HL-60/S4 treated with phorbol 12-myristate 13-acetate at 8.2 ng/mL for 4 days and 3 days (cell line): ENCODE data around the gene TNFRSF13B.

ENCODE experiments used
- in situ Hi-C: fragments of 300-500 bp; cut with MboI; formaldehyde crosslinking; loops from 2 replicates; pipeline ENCODE4 v1.15.0; 2022; ENCODE audit warnings: low sequenced_read_pairs

TNFRSF13B gene

DNA sequence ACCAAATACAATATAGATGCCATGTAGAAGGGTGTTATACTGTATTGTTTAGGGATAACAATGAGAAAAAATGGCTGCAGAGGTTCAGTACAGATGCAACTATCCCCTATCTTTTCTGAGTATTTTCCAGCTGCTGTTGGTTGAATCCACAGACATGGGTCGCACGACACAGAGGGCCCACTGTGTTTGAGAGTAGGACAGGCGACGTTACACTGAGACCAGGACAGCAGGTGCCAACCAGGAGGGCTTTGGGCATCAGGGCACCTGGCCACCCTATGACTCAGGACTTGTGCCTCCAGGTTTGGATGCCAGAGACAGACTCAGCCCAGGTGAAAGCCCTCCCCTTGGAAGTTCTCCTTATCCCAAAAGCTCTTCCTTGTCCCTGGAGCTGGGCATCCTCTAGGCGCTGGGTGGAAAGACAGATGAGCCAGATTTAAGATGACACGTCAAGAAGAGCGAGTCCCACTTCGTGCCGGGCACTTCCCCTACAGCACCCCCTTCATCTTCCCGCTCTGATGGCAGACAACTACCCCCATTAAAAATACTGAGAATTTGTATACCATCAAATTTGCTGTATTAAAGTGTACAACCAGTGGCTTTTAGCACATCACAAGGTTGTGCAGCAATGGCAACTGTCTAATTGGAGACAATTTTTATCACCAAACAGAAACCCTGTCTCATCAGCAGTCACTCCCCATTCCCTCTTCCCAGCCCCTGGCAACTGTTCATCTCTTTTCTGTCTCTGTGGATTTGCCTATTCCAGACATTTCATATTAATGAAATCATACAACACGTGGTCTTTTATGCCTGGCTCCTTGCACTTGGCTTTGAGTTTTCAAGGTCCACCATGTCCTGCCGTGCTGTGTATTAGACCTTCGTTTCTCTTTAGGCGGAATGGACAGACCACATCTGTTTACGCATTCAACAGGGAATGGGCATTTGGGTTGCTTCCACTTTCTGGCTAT, 30.6 kb downstream of the TNFRSF13B start:
- in situ Hi-C loops, result no loop called here

DNA sequence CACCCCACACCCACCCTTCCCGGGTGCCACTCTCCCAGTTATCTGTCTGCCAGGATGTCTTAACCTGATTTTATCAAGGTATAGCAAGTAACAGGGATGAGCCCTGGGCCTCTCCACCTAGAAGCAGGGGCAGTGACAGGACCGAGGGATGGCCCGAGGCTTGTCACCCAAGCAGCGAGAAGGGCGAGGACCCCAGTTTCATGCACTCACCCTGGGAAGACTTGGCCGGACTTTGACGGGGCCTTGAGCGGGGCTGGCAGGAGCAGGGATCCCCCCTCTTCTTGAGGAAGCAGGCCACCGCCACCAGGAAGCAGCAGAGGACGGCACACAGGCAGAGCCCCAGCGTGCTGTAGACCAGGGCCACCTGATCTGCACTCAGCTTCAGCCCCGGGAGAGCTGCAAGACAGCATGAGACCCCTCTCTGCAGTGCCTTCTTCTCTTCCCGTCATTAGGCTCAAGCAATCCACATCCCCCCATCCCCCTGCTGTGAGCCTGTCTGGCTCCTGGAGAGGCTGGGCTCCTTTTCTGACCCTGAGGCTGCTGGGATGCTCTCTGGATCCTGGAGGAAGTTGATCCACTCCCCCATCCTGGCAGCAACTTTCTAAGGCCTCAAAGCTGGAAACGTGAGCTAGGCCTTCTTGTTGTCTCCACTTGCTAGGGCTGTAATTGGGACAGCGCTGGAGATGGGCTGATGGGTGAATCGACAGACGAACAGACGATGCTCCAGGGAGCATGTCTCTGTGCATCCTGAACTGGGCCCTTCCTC, 31.6 kb downstream of the TNFRSF13B start:
- in situ Hi-C loops, result no loop called here

DNA sequence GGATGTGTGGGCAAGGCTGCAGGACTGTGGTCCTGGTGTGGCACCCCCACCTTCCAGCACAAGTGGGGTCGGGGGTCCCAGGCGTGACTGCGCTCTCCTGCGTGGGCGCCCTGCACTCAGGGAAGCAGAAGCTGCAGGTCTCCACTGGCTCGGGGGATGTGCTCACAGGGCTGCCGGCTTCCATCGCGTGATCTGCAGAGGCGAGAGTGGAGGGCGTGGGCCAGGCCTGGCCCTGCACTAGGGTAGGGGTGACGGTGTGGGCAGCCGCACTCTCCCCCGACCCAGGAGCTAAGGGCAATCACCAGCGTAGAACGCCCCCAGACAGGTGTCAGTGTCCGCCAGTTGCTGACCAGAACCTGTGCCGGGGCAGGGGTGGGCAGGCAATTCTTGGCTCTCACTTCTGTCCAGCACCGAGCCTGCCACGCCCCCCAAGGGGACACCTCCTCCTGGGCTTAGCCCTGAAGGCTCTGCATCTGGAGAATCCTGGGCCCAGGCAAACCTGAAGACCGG, 32.3 kb downstream of the TNFRSF13B start:
- in situ Hi-C loops, result no loop called here

DNA sequence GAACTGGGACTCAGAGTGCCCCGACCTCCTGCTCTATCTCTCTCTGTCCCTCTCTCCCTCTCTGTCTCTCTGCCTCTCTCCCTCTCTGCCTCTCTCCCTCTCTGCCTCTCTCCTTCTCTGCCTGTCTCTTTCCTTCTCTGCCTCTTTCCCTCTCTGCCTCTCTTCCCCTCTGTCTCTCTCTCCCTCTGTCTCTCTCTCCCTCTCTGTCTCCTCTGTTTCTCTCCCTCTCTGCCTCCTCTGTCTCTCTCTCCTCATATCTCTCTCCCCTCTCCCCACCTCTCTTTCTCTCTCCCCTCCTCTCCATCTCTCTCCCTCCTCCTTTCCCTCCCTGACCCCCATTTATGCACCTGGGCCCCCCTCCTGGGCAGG, 32.7 kb downstream of the TNFRSF13B start:
- in situ Hi-C loops, result no loop called here

DNA sequence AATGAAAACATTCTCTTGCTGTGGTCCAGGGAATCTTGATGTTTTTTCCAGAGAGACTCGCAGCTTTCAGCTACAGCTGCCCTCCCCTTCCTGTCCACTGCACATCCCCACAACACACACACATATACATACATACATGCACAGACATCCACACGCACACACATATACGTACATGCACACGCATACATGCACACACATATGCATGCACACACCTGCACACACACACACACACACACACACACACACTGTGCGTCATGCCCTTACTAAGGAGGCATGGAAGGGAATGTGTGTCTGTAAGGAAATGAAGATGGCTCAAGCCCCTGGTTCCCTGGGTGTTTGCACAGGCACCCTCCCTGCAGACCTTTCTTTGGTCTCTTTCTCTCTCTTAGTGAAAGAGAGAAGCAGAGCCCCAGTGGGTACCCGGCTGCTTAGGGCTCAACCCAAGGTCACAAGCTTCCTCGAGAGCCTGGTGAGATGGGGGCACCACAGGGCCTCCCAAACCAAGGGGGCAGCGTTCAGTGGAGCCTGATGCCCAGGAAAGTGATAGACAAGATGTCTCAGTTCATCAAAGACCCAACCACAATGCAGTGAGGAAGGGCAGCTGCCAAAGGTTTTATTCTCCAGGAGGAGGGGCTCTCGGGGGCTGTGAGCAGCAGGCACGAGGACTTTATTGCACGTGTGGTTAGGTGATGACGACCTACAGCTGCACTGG, 33.3 kb downstream of the TNFRSF13B start:
- in situ Hi-C loops, result no loop called here

DNA sequence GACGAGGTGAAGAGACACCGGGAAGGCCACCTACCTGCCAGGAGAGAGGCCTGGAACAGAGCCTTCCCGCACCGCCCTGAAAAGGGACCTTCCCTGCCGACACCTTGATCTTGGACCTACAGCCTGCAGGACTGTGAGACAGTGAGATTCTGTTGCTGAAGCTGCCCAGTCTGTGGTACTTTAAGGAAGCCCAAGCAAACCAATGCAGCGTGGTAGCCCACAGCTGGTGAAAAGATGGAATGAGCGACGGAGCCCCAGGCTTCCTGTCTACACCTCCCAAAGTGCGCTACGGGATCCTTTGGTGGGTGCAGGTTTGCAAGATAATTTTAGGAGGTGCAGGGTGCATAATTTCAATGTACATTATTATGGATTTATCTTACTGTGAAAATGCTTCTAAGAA, 33.9 kb downstream of the TNFRSF13B start:
- in situ Hi-C loops, result no loop called here

DNA sequence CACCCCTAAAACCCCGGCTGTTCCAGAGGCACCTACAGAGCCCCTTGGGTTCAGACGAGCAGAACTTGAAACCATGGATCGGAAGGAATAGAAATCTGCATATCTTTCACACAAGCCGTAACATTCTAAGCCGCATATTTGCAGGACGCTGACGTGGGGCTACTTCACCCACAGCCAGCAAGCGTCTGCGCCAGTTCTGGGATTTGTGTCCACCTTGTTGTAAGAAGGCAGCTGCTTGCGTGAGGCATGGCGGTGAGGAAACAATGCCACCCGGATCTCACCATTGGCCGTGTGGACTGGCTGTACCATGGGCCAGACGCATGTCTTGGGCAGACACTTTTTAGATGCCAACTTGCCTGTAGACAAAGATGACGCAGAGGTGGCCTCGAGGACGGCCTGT, 34.5 kb downstream of the TNFRSF13B start:
- in situ Hi-C loops, result no loop called here

DNA sequence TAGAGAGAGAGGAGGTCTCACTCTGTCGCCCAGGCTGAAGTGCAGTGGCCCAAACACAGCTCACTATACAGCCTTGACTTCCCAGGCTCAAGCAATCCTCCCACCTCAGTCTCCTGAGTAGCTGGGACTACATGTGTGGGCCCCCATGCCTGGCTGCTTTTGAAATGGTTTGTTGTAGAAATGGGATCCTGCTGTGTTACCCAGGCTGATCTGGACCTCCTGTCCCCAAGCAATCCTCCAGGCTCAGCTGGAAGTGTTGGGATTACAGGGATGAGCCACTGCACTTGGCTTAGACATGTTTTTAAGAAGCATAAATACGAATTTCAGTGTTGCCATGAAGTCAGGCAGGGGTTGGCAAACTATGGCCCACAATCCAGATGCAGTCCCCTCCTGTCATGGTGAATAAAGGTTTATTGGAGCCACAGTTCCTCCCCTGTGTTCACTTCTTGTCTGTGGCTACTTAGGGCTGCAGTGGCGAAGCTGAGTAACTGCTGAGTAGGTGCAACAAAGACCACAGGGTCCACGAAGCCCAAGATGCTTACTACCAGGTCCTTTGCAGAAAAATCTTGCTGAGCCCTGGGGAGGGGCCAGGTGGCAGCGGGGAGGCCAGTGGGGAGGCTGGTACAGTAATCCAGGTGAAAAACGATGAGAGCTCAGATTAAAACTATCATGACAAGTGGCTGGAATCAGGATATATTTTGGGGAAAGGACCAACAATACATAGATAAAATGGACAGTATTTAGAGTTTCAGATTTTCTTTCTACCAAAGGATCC, 35.2 kb downstream of the TNFRSF13B start:
- in situ Hi-C loops, result no loop called here

DNA sequence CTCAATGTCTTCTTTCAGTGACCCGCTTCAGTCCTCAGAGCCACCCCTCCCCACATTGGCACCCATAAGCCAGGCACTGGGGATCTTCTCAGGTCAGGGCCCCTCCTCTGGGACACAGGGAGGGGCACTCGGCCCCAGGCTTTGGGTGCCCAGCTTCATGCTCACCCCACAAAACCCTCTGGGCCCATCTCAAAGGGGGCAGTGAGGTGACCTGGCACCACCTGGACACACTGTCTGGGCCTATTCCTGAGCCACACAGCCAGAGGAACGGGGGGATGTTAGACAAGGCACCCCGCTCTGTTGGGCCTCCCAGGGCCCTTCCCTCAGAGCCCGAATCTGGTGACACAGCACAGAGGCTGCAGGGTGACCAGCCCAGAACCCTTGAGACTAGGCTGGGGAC, 36.1 kb downstream of the TNFRSF13B start:
- in situ Hi-C loops, result no loop called here

DNA sequence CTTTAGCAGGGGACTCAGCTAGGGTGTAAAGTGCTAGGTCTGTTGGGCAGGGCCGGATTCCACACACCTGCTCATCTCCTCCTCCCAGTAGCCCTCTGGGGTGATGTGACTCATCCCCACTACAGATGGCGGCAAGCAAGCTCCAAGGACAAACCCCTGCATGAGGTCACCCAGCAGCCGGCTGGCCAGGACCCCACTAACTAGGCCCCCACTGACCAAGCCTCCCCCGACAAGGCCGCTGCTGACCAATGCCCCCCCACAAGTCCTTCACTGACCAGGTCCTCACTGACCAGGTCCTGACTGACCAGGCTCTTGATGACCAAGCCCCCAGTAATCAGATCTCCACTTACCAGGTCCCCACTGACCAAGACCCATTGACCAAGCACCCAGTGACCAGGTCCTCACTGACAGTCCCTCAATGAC, 36.7 kb downstream of the TNFRSF13B start:
- in situ Hi-C loops, result no loop called here

DNA sequence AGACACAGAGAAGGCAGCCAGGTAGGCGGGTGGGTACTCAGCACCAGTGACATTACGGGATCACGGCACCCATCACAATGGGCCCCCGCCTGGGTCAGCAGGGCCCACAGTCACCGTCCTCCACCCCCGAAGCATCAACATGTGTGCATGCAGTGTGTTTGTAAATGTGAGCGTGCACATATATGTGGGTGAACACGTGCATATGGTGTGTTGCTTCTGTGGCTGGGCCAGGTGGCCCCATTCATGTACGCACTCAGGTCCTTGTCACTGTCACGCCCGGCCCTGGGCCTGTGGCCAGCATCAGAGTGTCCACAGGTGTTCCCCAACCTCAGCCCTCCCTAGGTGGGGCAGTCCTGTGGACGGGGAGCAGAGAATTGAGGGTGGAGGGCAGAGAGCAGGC, 37.1 kb downstream of the TNFRSF13B start:
- in situ Hi-C loops, result no loop called here

DNA sequence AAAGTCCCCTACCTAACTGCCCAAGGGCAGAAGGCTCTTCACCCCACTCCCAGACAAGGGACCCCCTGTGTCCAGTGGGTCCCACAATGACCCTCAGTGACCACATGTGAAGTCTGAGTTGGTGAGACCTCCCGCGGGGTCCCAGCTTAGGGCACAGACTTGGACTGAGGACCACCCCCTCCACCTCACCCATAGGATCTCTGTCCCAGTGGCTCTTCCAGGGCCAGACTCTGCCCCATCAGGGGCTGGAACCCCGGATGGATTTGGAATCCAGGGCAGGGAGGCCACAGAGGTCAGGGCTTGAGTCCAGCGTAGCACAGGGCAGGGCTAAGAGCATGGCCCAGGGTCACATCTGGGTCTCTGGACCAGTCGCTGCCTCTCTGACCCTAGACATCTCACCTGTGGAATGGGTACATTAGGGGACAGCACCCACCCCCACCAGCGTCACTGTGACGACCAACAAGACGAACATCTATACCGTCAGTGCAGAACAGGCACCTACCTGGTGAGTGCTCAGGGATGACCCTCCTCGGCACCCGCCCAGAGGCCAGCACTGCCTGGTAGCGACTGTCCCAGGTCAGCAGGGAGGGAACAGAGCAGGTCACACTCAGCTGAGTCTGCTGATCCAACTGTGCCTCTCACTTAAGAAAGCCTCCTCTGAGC, 37.7 kb downstream of the TNFRSF13B start:
- in situ Hi-C loops, result no loop called here

DNA sequence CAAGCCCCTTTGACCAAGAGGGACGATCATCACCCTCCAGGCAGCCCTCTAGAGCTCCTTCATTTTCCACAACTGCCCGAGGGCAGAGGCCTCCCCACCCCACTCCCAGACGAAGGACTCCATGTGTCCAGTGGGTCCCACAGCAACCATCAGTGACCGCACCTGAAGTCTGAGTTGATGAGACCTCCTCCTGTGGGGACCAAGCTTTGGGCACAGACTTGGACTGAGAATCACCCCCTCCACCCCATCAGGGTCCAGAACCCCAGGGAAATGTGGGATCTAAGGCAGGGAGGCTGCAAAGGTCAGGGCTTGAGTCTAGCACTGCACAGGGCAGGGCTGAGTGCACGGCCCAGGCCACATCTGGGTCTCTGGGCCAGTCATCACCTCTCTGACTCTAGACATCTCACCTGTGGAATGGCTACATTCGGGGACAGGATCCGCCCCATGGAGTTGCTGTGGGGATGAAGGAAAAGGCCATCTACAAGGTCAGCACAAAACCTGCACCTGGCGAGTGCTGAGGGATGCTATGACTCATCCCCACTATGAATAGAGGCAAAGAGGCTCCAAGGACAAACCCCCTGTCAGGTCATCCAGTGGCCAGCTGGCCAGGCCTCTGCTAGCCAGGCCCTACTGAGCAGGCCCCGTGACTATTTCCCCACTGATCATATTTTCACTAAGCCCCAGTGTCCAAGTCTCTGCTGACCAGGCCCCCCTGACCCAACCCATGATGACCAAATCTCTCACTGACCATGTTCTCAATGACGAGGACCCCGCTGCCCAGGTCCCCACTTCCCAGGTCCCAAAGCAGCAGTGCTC, 38.4 kb downstream of the TNFRSF13B start:
- in situ Hi-C loops, result no loop called here

DNA sequence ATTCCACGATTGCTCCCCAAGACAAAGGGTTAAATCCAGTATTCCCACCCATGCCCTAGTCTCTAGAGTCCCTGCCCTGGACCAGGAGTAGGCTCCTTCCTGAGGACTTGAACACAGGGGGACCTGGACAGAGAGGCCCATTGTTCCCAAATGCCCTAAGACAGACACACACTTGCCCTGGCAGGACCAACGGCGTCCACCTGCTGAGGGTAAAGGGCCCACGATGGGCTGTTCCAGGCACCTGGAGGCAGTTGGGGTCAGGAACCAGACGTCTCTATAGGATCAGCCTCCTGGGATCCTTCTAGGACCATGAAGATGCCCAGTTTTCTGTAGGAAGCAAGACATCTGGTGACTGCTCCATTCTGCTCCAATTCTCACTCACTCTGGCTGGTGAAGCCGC, 39.3 kb downstream of the TNFRSF13B start:
- in situ Hi-C loops, result no loop called here

DNA sequence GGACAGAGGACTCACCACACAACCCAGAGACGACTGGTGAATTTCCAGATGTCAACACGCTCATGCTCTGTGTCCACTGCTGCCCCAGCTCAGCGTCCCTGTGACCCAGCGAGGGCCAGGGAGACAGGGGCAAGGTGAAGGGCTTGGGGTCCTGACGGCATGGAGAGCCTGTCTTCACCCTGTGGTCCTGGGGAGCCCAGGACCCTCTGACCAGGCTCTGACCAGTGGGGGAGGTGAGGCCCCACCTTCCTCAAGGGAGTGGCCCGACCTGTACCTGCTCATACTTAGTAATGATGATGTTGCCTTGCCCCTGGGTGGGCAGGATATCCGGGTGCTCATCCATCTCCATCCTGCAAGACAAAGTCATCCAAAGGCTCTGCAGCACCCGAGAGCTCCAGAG, 39.8 kb downstream of the TNFRSF13B start:
- in situ Hi-C loops, result no loop called here

DNA sequence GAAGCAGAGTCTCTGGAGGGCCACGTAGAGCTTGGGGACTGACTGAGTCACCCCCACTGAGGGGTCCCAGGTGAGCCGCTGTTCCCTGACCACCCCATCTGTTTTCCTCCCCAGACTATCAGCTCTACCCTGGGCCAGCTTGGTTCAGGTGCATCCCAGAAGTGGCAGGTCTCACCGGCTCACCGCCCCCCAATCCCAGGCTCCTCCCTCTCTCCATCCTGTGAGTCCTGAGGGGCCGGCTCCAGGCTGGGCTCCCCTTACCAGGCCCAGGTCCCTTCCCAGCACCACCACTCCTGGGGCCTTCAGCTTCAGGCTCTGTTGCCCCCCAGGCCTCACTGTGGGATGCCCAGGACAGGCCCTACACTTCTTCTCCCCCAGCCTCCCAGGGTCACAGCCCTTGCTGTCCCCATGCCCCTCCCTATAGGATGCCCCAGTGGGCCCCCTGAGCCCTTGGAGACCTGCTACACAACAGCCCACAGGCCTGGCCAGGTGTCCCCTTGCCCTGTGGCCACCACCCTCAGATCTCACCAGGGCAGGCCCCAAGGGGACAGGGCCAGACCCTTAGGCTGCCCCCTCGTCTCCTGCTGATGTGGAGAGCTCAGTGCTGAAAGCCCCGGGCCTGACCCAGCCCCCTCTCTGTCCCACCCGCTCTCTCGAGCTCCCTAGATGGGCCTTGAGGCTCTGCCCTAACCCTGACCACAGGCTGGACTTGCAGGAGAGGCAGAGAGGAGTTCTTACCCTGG, 40.4 kb downstream of the TNFRSF13B start:
- in situ Hi-C loops, result no loop called here

DNA sequence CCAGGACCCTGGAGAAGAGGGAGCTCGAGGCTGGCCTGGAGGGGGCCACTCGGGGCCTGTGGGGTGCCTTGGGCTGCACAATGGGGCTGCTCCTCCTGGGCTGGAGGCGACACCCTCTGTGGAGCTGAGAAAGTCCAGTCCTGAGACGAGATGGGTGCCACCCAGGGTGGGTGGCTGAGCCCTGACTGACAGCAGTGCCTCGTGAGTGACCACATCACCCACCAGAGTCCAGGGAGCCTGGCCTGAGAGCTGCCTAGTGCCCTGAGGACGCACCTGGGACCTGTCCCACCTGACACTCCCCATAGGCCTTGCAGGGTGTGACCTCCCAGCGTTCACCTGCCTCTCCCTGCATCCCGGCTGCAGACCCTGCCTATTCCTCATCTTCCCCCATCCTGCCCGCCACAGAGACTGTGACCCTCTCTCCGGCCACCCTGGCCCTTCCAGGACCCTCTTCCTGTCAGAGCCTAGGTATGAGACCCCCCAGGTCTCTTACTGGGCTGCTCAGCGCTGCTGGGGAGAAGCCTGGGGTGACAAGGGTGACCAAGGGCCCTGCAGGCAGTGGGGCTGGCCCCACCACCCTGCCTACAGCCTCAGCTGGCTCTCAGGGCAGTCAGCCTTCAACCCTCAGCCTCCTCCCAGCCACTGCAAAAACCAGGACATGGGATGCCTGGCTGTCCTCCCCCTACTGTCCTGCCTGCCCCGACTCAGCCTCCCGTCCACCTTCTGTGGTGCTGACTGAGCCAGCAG, 41.2 kb downstream of the TNFRSF13B start:
- in situ Hi-C loops, result no loop called here
